GM21390 (cell line): ENCODE data around the gene RPEL1.

Experiments used
- ATAC-seq: cut with Tn5 transposase; IDR thresholded peaks from one replicate; pipeline ENCODE4 v1.9.1; 2021; ENCODE audit not compliant: unreplicated experiment

Gene RPEL1

DNA sequence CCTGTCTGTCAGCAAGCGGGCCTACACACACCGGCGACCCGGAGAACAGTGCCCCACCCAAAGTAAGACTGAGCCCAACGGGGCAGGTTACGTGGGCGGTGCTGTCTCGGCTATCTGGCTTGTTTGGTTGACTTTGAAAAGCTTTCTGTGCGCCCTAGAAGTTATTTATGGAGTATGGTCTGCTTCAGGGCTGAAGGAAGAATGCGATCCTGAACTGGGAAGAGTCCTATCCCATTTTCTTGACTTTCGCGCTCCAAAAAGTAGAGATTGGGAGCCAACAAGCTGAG is 32.8 kb downstream of the RPEL1 start:
- no peak for ATAC-seq

DNA sequence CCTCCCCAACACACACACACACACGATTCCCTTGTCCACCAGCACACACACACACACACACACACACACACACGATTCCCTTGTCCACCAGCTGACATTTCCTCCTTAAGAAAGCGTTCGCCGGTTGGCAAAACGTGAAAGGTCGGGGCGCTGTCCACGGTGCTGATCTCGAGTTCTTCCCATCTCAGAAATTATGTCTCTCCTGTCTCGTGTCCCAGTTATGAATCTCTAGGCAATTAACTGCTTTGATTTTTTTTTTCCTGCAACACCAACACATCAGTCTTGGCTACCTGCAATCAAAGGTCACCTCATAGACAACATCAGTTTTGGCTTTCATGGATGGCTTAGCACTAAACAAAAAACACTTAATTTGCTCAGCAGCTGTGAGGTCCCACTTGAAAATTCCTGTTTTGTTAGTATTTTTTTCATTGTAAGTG is 33.2 kb downstream of the RPEL1 start:
- no peak for ATAC-seq

DNA sequence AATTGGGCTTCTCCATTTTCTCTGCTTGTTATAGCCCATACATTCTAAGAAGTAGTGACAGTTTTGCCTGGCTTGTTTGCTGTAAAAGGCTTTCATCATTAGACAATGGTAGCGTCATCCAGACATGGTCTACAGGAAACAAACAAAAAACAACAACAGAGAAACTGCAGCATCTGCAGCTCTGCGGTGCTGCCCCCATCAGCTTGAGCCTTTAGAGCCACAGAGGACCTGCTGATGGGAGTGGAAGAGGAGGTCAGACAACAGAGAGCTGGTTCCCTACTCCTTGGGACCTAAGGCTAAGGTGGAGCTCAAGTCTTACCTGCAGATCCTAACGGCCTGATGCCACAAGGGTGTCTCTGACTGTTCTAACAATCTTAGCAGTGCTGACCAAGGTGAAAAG is 34.3 kb downstream of the RPEL1 start:
- ATAC-seq: no peak

DNA sequence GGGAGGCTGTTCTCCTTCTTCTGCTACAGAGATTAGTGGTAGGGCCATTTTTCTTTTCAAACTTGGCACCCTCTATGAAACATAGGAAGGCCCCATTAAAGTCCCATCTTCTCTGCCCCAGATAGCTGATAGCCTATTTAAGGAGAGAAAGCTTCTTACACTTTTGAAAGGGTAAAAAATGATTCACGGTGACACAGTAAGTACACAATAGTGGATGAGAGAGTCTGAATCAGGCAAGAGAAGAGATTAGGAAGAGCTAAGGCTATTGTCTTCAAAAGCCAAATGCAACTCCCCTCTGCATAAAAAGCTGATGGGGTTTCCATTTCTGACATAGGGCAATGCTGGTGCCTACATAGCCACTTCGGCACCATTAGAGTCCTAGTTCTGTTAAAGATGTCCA is 34.8 kb downstream of the RPEL1 start:
- ATAC-seq: no peak

DNA sequence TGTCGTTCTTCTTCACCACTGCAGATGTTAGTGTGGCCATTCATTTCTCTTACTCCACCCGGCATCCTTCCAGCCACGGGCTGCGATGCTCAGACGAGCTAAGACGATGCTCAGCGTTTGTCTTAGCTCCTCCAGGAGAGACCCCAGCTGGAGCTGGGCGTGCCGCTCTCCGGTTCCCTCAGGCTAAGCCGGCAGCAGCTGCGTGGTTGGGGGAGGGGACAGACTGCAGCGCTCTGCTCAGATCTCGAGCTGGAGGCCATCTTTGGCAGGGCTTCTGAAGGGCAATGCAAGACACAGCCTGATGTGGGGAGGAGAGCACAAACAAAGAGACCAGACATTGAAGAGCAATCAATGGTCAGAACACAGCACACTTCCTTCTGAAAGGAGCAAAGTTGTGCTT is 36.1 kb downstream of the RPEL1 start:
- no peak for ATAC-seq

DNA sequence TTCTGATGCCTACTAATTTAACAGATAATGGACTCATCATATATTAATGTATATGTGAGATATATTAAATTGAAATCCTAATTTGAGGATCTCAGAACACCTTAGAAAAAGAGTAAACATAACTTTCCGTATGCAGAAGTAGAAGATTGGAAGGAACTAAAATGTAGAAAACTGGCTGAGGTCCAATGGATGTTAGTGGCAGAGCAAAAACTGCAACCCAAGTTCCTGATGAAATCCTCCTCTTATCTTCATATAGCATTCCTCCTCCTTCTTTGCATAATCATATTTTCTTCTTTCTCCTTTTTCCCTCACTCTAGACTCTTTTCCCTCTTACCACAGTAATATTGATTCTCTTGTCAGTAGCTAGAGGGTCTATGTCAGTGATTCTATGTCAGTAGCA is 37.3 kb downstream of the RPEL1 start:
- no peak for ATAC-seq

DNA sequence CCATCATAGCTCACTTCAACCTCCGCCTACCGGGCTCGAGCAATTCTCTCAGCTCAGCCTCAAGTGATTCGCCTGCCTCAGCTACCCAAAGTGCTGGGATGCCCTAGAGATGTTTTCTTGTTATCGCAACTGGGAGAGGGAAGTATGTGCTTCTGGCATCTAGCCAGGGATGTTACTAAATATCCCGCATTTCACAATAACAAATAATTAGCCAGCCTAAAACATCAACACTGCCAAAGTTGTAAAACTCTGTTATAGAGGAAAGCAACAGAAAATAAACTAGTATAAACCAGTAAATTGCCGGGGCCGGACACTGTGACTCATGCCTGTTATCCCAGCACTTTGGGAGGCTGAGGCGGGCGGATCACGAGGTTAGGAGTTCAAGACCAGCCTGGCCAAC is 38.5 kb downstream of the RPEL1 start:
- no peak for ATAC-seq

DNA sequence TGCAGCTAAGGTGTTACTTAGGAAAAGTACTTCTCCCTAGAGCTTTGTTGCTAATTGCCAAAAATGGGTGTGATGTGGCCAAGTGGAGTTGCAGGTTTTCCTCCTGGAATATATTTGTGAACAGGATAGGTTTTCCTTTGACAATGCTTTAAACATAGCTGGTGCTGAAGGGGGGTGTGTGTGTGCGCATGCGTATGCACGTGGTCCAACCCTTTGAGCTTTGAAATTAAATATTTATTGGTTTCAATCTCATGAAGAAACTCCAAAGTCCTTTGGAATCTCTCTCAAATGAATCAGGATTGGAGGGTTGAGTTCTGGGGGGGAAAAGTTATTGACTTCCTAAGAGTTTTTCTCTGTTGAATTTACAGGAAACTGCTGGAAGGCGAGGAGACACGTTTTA is 42.3 kb downstream of the RPEL1 start:
- no peak for ATAC-seq

DNA sequence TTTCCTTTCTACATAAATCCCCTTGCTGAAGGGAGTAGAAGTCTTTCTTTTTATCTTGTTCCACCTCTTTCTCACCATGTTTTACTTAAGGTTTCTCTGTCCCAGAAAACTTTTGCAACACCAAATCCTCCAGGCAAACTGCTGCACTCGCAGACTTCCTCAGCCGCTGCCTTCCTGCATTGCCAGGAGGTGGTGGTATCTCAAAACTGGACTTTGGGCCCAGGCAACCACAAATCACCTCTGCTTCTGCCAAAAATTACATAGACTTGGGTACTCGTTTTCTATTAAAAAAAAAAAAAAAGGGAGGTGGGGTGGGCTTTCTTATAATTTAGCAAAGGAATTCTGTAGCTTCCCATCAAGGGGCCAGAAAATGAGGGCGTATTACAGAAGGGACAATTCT is 45.9 kb downstream of the RPEL1 start:
- no peak for ATAC-seq

DNA sequence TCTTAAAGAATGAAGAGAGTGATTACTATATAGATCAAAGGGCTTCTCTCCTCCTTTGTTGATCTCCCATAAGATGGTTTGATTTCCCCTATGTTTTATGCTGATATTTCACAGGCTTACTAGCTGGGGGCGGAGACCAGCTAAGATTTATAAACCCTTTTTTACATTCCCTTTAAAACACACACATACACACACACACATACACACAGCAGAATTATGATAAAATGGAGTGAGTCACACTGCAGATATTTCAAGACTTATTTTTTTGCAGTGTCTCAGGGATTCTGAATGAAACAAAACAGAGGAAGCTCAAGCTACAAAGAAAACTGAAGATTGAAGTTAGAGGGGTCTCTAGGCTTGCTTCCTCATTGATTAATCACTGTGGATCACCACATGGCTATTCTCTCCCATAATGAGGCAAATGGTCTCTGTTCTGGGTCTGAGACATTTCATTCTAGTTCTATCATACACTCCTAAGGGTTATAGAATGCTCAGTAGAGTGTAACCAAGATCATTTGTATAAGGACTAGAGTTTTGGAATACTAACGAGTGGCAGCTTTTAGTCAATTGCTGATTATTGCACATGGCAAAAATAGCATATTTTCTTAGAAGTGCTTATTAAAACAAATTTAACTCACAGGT is 49.8 kb downstream of the RPEL1 start:
- ATAC-seq: no peak
